SW 1271 (cell line): ENCODE results near the gene CEP55.

ENCODE experiments used
- DNase-seq, 2 experiments: peaks; one replicate each; lab custom pipeline; 2025; lab: John Stamatoyannopoulos, UW

CEP55 gene

DNA sequence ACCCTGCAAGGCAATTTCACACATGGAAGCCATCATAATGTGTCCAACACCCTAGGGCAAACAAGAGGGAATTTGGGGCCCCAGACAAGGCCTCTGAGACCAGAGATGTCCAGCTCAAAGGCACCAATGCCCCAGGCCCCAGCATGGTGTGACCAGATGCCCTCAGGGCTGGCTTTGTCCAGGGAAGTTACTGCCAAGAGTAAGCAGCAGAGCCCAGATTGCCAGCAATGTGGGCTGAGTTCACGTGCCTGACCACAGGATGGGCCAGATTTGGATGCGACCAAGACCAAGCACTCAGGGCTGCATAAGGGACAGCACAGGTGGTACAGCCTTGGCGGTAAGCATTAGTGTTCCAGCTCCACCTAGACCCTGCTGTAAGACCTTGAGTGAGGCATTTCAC, 27.0 kb upstream of the CEP55 start:
- DNase-seq, result no peak

DNA sequence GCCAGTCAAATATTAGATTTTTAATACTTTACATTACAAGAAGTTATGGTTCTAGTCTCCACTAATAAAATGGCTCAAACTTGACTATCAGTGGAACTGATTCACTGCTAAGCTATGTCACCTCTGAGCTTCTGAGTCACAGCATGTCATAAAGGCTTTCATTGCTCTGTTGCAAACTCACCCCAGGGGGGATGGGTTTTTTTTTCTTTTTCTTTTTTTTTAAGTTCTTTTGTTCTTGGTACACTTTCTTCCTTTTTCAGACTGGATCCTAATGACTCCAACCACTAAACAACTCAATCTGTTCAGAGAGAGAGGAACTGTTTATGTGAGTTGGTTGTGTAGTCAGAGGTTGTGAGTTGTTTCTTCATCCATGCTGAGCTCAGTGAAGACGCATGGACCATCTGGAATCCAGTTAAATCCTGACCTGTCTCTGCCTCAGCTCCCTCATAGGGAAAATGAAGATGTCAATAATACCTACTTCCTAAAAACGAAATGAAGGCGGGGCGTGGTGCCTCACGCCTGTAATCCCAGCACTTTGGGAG, 25.2 kb upstream of the CEP55 start:
- peak; percentile 72 to 90 for DNase-seq

DNA sequence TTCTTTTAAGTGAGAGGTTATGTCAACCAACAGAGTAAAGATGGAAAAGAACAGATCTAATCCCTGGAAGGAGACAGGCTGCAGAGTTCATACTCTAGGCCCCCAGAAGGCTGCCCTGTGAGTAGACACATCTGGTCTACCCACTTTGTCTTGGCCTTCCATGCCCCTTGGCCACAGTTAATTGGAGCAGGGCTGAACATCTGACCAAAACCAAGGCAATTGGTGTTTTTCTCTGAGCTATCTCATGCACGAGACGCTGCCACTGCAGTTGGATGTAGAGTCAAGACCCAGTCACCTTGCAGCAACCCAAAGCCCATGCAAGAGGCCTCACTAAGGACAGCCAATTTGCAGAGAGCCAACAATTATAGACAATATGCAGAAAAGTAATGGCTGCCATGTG, 23.3 kb upstream of the CEP55 start:
- DNase-seq, result no peak

DNA sequence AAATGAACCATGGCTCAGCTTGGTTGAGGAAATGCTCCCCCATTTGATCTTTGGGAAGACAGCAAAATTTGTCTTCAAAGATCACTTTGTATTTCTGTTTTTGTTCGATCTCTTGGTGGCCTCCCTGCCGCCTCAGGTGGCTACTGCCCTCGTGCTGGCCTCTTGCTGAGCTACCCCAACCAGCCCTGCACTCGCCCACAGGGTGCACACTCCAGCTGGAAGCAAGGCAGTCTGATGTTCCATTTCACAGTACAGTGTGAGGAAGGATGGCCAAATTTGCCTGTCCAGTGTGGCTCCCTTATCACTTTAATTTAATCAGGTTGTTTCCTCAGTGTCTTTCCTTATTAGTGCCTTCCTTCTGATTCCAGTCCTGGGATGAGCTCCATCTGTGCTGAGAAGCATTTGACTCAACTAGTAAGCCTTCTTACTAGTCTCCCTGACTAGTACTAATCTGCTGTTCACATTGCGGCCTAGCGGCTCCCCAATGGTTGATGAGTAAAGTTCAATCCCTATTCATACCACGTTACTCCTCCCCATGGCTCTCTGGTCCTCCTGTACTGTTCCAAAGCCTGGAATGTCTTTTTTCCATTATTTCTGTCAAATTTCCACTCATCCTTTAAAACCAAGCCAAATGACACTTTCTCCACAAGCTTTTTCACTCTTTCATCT, 22.5 kb upstream of the CEP55 start:
- no peak for DNase-seq

DNA sequence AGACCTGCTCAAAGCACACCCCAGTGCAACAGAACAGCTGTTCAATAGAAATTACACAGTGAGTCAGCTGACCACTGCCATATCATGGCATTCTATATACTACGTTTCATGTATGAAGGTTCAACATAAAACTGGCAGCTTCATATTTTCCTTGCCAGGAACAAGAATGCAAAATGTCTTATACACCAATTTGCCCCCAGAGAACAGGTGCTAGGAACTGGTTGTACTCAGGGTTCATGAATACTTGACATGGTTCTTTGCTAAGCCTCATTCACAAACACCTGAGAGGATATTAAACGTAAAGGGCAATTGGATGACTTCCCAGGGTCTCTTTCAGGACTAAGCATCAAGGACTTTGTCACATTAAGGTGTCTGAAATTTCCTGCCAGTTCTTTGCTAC, 21.2 kb upstream of the CEP55 start:
- DNase-seq, result no peak

DNA sequence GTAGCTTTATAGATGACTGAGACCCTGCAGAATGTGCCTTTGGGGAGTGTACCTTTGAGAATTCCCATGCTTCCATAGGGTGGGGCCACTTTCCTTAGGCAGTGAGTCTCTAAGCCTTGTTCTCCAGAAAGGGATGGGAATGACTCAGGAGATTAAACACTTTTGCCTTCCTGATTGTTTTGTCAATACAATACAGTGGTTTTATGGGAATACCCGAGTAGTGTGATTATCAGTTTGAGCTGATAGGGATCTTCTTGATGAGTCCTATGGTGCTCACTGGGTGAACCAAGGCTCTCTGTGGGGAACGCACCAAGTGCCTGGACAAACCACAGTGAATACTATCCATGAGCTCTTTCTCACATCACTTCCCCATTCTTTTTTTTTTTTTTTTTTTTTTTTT, 20.5 kb upstream of the CEP55 start:
- DNase-seq, result peak in 1 of 2 experiments; percentile 72

DNA sequence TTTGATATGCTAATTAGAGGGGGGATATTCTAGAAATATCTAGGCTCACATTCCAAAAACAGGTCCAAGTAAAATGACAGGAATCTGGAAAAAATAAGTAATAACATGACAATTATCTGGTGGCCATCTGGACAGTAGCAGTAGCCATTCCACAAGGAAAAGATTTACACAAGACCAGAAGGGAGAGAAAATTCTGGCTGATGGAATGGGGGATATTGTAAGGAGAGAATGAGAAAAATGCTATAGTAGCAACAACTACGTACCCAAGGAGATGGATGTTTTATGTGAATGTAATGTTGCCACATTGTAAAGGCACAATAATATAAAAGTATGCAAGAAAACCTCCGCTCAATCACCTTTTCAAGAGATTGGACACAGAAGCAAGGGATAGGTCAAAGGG, 19.7 kb upstream of the CEP55 start:
- no peak for DNase-seq

DNA sequence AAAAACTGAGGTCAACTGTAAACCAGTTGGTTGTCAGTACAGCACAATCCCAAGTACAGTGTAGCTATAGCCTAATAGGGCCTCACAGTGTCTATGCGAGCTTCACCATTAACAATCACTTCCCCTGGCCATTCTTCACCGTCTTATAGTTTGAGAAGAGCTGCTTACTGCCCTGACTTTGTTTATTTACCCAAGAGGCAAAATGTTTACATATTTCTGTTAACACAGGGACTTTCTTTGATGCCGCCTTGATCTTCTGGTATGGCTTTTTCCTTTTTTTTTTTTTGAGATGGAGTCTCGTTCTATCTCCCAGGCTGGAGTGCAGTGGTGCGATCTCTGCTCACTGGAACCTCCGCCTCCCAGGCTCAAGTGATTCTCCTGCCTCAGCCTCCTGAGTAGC, 17.5 kb upstream of the CEP55 start:
- DNase-seq, result no peak

DNA sequence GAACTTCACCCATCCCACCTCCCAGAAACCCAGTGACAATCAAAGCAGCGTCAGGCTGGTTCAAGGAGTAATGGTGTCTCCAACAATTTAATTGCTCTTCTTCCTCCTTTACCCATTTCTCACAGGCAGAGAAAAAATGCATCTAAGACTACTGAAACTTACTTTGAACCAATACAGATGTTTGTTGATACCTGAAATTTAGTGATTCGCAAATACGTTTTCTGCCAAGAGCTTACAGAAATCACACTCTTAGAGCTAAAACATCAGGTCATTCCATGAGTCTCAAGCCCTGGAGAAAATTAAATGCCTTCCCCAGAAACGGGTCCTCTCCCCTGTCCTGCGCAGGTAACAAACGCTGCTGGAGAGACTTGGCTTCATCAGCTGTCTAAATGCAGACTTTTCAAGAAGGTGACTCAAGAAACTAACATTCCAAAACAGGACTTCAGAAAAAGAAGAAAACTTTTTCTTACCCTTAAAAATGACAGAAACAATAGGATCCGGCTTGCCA, 14.7 kb upstream of the CEP55 start:
- no peak for DNase-seq

DNA sequence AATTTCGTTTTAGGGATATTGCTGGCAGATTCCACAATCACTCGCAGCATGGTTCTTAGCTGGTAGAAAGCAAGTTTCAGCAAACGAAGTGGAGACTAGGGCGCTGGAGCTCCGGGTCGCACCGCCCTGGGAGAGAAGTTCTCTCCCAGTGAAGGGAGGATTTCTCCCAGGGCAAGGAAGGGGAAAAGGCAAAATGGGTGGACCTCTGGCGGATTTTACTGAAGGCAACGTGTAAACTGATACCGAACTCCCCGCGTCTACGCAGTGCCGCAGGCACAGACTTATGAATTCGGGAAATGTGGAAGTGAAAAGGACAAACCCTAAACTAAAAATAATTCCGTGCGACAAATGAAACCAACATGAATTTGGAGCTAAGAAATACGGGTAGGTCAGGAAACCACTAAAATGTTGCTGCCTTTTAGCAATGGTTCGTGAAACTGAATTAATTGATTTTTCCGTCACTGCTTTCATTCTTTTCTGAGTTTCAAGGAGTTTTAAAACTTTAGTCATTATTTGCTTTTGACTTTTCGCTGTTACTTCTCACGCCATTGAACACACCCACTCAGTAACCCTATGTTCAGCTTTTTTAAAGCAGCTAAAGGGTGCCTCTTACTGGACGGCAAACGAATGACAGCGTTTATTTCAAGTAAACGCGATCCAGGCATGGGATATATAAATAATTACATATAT, 14.1 kb upstream of the CEP55 start, which contains the start of gene MYOF:
TSS of gene MYOF (minus strand) at position 190 of the 690 bp plus-strand sequence. CDS start at position 50, 140 bp downstream.
- peak; percentile 57 to 89 for DNase-seq

DNA sequence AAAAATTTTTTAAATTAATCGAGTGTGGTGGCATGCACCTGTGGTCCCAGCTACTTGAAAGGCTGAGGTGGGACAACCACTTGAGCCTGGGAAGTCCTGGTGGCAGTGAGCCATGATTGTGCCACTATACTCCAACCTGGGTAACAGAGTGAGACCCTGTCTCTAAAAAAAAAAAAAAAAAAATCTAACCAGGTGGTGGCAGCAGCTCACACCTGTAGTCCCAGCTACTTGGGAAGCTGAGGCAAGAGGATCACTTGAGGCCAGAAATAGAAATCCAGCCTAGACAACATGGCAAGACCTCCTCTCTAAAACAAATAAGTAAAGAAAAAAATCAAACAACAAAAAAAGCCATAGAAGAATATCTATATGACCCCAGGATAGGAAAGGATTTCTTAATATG, 10.7 kb upstream of the CEP55 start:
- DNase-seq, result no peak

DNA sequence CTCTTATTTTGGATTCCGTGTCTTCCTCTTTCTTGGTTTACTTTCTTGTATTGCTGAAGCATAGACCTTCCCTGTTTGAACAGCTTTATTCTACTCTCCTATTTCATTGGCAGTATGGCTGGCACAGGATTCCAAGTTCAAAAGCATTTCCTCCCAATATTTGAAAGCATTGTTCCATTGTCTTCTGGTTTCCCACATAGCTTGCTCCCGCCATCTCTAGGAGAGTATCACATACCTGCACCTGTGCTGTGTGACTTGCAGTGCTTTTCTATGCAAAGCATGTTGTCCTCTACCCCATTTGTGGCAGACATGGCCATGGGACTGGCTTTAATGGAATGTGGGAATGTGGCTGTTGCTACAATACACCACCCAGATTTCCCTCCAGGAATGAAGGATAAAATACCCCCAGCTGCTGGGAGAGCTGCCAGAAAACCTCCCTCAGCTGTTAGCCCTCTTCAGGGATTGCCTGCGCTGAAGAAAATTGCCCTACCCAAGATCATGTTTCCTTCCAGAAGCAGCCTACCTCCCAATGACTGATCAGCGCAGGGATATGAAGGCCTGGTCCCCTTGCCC, 7.4 kb upstream of the CEP55 start:
- DNase-seq, result no peak

DNA sequence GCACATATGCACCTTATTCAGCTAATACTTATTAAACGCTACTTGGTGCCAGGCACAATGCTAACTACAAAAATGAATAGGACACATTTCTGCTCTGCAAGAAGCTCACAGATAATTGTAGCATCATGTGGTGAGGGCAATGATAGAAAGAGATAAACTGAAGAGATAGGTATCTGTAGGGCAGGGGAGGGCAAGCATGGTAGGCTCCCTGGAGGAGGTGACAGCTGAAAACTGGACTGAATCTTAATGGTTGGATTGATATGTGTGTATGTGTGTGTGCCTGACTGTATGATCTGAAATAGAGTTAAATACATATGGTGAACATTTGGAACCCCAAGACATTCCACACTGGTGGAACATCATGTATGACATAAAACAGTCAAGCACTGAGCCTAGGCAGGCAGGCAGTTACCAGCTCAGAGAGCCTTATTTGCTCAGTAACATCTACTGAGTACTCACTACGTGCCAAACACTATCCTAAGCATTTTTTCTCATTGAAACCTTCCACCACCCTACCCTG, 4.8 kb upstream of the CEP55 start:
- DNase-seq, result no peak

DNA sequence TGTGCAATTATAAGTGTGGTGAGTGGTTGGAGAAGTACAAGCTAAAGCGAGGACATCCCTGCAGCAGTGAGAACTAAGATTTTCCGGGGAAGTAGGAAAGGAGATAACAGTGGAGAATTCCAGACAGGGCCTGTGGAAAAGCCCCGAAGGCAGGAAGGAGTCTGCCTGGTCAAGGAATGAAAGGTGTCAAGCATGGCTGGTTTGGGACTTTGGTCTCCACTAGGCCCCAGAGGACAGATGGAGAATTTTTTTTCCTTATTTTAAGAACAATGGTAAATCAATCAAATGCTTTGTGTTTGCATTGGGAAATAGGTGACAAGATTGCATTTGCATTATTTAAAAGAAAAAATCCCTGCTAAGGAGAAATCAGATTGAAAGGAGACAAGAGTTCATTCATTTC, 3.2 kb upstream of the CEP55 start:
- no peak for DNase-seq

DNA sequence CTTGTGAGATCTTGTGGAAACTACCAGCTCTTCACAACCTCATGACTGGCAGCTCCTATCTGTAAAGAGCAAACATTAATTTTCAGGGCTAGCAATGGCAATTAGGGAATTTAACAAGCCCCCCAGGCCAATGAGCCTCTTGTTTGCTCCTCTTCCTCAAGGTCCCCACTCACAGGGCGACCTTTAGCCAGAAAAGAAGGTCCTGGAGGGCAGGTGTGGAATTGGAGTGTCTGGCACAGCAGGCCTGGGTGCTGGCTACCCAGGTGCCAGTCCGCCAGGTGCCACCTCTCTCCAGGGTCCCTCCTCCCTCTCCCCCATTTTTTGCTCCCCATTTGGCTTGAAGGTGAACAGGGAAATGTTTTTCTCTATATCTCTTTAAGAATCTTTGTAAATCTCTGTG, 1.9 kb upstream of the CEP55 start:
- no peak for DNase-seq

DNA sequence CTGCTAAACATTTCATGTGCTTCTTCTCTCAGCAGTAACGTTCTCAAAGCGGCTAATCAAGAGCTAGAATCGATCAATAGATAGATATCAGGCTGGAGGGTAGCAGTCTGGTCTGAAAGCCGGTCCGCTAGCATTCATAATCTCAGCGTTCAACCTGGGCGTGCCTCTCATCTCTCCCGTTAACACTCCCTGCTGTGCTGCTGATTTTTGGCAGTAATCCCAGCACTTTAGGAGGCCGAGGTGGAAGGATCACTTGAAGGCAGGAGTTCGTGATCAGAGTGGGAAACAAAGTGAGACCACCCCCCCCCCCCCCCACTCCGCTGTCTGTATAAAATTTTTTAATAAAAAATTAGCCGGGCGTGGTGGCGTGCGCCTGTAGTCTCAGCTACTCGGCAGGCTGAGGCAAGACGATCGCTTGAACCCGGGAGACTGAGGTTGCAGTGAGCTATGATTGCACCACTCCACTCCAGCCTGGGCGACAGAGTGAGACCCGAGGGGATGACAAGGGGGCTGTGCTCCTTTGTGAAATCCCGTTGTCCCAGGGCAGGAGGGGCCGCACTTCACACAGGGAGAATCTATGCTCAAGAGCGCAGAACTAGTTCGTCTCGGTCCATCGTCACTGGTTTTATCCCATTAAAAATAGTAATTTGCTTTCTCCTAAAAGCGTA, 624 bp upstream of the CEP55 start:
- DNase-seq, result no peak

DNA sequence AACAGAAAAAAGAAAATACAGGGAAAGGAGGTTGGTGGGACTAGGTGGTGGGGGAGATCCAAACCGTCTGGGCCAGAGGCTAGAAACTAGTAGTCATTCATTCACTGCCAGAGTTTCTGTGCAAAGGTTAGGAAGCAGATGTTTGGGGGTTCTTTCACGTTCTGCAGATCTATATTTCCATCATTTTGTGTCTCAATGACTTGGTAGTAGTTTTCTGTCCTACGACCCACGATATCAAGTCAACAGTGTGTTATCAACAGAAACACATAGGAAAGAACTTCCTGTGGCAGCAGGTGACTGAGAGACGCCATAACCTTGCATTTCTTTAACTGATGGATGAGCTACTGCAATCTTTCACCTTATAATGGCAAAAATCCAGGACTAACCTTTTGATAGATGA, 1.8 kb downstream of the CEP55 start:
- DNase-seq, result no peak

DNA sequence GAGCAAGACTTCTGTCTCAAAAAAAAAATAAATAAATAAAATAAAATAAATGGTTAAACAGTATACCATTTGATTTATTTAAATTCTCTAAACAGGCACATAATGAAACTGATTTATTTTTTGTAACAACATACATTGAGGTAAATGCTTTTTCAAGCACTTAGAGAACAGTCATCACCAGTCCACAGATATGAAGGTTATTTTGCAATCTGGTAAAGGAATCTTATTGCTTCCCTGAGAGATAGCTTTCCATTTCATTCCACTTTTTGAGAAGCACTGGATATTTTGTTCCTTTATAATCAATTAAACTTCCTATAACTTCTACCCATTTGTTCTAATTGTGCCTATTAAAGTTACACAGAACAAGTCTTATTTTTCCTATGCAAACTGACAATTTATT, 5.2 kb downstream of the CEP55 start:
- DNase-seq, result no peak

DNA sequence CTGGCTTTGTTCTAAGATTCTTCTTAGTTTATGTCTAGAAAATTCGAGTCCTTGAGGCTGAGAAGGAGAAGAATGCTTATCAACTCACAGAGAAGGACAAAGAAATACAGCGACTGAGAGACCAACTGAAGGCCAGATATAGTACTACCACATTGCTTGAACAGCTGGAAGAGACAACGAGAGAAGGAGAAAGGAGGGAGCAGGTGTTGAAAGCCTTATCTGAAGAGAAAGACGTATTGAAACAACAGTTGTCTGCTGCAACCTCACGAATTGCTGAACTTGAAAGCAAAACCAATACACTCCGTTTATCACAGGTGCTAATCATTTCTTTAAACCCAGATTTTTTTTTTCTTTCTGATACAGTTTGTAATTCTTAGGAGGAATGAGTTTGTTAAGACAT, 6.7 kb downstream of the CEP55 start:
- DNase-seq, result no peak

DNA sequence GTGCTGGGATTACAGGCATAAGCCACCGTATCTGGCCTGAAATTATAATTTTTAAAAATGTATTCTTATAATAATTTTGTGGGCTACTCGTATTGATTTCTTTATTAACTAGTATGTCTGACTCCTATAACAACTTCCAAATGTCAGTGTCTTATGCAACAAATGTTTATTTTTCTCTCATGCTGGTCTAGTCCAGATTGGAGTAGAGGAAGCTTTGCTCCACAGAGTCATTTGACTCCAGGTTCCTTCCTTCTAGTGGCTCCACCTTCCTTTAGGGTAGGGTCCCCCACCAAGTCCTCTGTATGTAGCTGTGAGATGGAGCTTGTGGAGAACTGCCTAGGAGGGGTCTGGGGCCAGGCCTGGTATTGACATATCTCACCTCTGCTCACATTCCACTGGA, 8.7 kb downstream of the CEP55 start:
- no peak for DNase-seq

DNA sequence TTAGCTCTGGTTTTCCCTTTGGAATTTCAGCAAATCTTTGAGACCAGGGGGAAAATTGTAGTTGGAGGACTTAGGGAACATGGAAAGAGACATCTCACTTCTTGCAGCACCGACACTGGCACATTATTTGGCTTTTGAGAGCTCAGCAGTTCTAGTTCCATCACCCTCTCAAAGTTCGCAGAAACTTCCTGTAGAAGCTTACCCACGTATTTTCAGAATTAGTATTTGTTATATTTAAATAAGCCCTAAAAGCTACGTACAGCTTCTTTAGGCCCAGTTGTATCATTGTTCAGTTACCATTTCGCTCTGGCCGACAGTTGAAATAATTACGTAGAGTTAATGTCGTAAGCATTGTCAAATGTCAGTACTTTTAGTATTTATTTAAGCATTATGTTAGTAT, 13.4 kb downstream of the CEP55 start:
- no peak for DNase-seq

DNA sequence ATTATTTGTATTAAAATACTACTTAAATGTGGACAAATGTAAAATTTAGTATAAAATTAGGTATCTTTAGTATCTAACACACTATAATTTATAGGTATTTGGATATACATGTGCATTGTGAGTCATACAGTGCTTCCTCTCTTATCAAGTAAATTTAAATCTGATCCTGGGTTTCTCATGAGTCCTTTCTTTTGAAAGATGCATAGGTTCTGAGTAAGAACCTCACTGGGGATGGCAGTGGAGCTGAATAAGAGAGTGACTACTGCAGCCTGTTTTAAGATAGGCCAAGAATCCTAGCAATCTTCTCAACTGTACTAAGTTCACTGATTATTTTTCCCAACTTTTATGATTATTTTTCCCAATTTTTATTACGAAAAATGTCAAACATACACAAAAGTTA, 16.2 kb downstream of the CEP55 start:
- no peak for DNase-seq
